ENCODE measurements around the gene NOA1.

Gene NOA1

GRCh38 chr4:56977321-56978012 lies at the start of gene NOA1:
Gene NOA1, minus strand, starts transcription at chr4:56977606. Its CDS starts 21 bp downstream, at chr4:56977585.
- H3K27me3 ChIP-seq (replicated peaks; ENCODE audit: control insufficient read depth, insufficient read depth, low read length), result no peaks in the 10 kb centered on the region
- H3K9me3 ChIP-seq (ENCODE audit: control insufficient read depth, low read length), result peaks cover 7% of the 10 kb centered on the region
- peak; percentile 99 for DNase-seq (ENCODE audit: low read depth)
- peak within 1 kb of the TSS; percentile 93 for H3K4me3 ChIP-seq (ENCODE audit: low read length)
- peaks cover 23% of the 10 kb centered on the region for H3K36me3 ChIP-seq (ENCODE audit: control insufficient read depth, insufficient read depth, low read length, severe bottlenecking)
- H3K4me1 ChIP-seq (ENCODE audit: control insufficient read depth, insufficient read depth, low read length), result peaks cover 34% of the 10 kb centered on the region
- peak within 1 kb of the TSS; percentile 95 for H3K9ac ChIP-seq (ENCODE audit: low read length)

GRCh38 chr4:57023104-57023503 lies 45.7 kb upstream of the NOA1 start:
- DNase-seq (ENCODE audit: low read depth), result peak; percentile 89
- H3K9ac ChIP-seq (ENCODE audit: low read length), result no peak overlapping the region
- no peaks in the 10 kb centered on the region for H3K27me3 ChIP-seq (replicated peaks; ENCODE audit: control insufficient read depth, insufficient read depth, low read length)
- no peak overlapping the region for H3K4me3 ChIP-seq (ENCODE audit: low read length)
- H3K4me1 ChIP-seq (ENCODE audit: control insufficient read depth, insufficient read depth, low read length), result peaks cover 31% of the 10 kb centered on the region
- no peaks in the 10 kb centered on the region for H3K9me3 ChIP-seq (ENCODE audit: control insufficient read depth, low read length)
- H3K36me3 ChIP-seq (ENCODE audit: control insufficient read depth, insufficient read depth, low read length, severe bottlenecking), result peaks cover 83% of the 10 kb centered on the region

GRCh38 chr4:57020467-57021101 lies 43.2 kb upstream of the NOA1 start:
- Histone ChIP-seq H3K36me3 (ENCODE audit: control insufficient read depth, insufficient read depth, low read length, severe bottlenecking) (peaks cover 82% of the 10 kb centered on the region), H3K4me1 (ENCODE audit: control insufficient read depth, insufficient read depth, low read length) (peaks cover 31% of the 10 kb centered on the region), H3K9me3 (ENCODE audit: control insufficient read depth, low read length) (no peaks in the 10 kb centered on the region), H3K4me3 (ENCODE audit: low read length) (no peak overlapping the region), H3K9ac (ENCODE audit: low read length) (no peak overlapping the region), H3K27me3 (replicated peaks; ENCODE audit: control insufficient read depth, insufficient read depth, low read length) (no peaks in the 10 kb centered on the region)
- DNase-seq (ENCODE audit: low read depth), result peak; percentile 68

- Histone ChIP-seq H3K36me3 (ENCODE audit: control insufficient read depth, insufficient read depth, low read length, severe bottlenecking) (peaks cover 82% of the 10 kb centered on the region), H3K9me3 (ENCODE audit: control insufficient read depth, low read length) (no peaks in the 10 kb centered on the region)
- peak; percentile 55 for DNase-seq (ENCODE audit: low read depth)
These were observed 41.6 kb upstream of the NOA1 start for GRCh38 chr4:57018980-57019379.

GRCh38 chr4:57013543-57014120 lies 36.2 kb upstream of the NOA1 start:
- Histone ChIP-seq H3K27me3 (replicated peaks; ENCODE audit: control insufficient read depth, insufficient read depth, low read length) (no peaks in the 10 kb centered on the region), H3K36me3 (ENCODE audit: control insufficient read depth, insufficient read depth, low read length, severe bottlenecking) (peaks cover 92% of the 10 kb centered on the region), H3K4me1 (ENCODE audit: control insufficient read depth, insufficient read depth, low read length) (no peaks in the 10 kb centered on the region), H3K9ac (ENCODE audit: low read length) (no peak overlapping the region), H3K4me3 (ENCODE audit: low read length) (no peak overlapping the region), H3K9me3 (ENCODE audit: control insufficient read depth, low read length) (no peaks in the 10 kb centered on the region)
- no peak for DNase-seq (ENCODE audit: low read depth)

More at GRCh38 chr4:57018980-57019379, 41.6 kb upstream of the NOA1 start:
- Histone ChIP-seq H3K4me3 (ENCODE audit: low read length) (no peak overlapping the region), H3K9ac (ENCODE audit: low read length) (no peak overlapping the region), H3K27me3 (replicated peaks; ENCODE audit: control insufficient read depth, insufficient read depth, low read length) (no peaks in the 10 kb centered on the region), H3K4me1 (ENCODE audit: control insufficient read depth, insufficient read depth, low read length) (peaks cover 31% of the 10 kb centered on the region)

- H3K36me3 ChIP-seq (ENCODE audit: control insufficient read depth, insufficient read depth, low read length, severe bottlenecking), result peaks cover 71% of the 10 kb centered on the region
- H3K4me1 ChIP-seq (ENCODE audit: control insufficient read depth, insufficient read depth, low read length), result peaks cover 28% of the 10 kb centered on the region
- no peaks in the 10 kb centered on the region for H3K27me3 ChIP-seq (replicated peaks; ENCODE audit: control insufficient read depth, insufficient read depth, low read length)
- H3K4me3 ChIP-seq (ENCODE audit: low read length), result no peak overlapping the region
- H3K9me3 ChIP-seq (ENCODE audit: control insufficient read depth, low read length), result no peaks in the 10 kb centered on the region
- no peak for DNase-seq (ENCODE audit: low read depth)
- no peak overlapping the region for H3K9ac ChIP-seq (ENCODE audit: low read length)
These were observed 22.3 kb upstream of the NOA1 start for GRCh38 chr4:56999751-57000150.

- Histone ChIP-seq H3K9me3 (ENCODE audit: control insufficient read depth, low read length) (no peaks in the 10 kb centered on the region), H3K36me3 (ENCODE audit: control insufficient read depth, insufficient read depth, low read length, severe bottlenecking) (peaks cover 66% of the 10 kb centered on the region), H3K27me3 (replicated peaks; ENCODE audit: control insufficient read depth, insufficient read depth, low read length) (no peaks in the 10 kb centered on the region), H3K4me1 (ENCODE audit: control insufficient read depth, insufficient read depth, low read length) (peaks cover 28% of the 10 kb centered on the region), H3K4me3 (ENCODE audit: low read length) (peak overlapping the region; percentile 51), H3K9ac (ENCODE audit: low read length) (peak overlapping the region; percentile 56)
- DNase-seq (ENCODE audit: low read depth), result peak; percentile 74
These were observed 18.1 kb upstream of the NOA1 start for GRCh38 chr4:56995525-56995924.

GRCh38 chr4:56990109-56990905 lies 12.9 kb upstream of the NOA1 start:
- H3K9me3 ChIP-seq (ENCODE audit: control insufficient read depth, low read length), result no peaks in the 10 kb centered on the region
- H3K27me3 ChIP-seq (replicated peaks; ENCODE audit: control insufficient read depth, insufficient read depth, low read length), result no peaks in the 10 kb centered on the region
- peak; percentile 48 for DNase-seq (ENCODE audit: low read depth)

GRCh38 chr4:56986952-56987351 lies 9.5 kb upstream of the NOA1 start:
- H3K4me1 ChIP-seq (ENCODE audit: control insufficient read depth, insufficient read depth, low read length), result peaks cover 5% of the 10 kb centered on the region
- no peak overlapping the region for H3K9ac ChIP-seq (ENCODE audit: low read length)
- H3K27me3 ChIP-seq (replicated peaks; ENCODE audit: control insufficient read depth, insufficient read depth, low read length), result no peaks in the 10 kb centered on the region
- no peaks in the 10 kb centered on the region for H3K9me3 ChIP-seq (ENCODE audit: control insufficient read depth, low read length)
- H3K4me3 ChIP-seq (ENCODE audit: low read length), result no peak overlapping the region
- H3K36me3 ChIP-seq (ENCODE audit: control insufficient read depth, insufficient read depth, low read length, severe bottlenecking), result peaks cover 70% of the 10 kb centered on the region
- DNase-seq (ENCODE audit: low read depth), result no peak

More at GRCh38 chr4:56990109-56990905, 12.9 kb upstream of the NOA1 start:
- Histone ChIP-seq H3K36me3 (ENCODE audit: control insufficient read depth, insufficient read depth, low read length, severe bottlenecking) (peaks cover 88% of the 10 kb centered on the region), H3K9ac (ENCODE audit: low read length) (no peak overlapping the region), H3K4me3 (ENCODE audit: low read length) (no peak overlapping the region), H3K4me1 (ENCODE audit: control insufficient read depth, insufficient read depth, low read length) (peaks cover 6% of the 10 kb centered on the region)

GRCh38 chr4:56986192-56986591 lies 8.8 kb upstream of the NOA1 start:
- Histone ChIP-seq H3K4me1 (ENCODE audit: control insufficient read depth, insufficient read depth, low read length) (peaks cover 13% of the 10 kb centered on the region), H3K4me3 (ENCODE audit: low read length) (no peak overlapping the region), H3K36me3 (ENCODE audit: control insufficient read depth, insufficient read depth, low read length, severe bottlenecking) (peaks cover 66% of the 10 kb centered on the region), H3K9me3 (ENCODE audit: control insufficient read depth, low read length) (no peaks in the 10 kb centered on the region), H3K9ac (ENCODE audit: low read length) (no peak overlapping the region), H3K27me3 (replicated peaks; ENCODE audit: control insufficient read depth, insufficient read depth, low read length) (no peaks in the 10 kb centered on the region)
- DNase-seq (ENCODE audit: low read depth), result peak; percentile 27

- Histone ChIP-seq H3K9ac (ENCODE audit: low read length) (no peak overlapping the region), H3K36me3 (ENCODE audit: control insufficient read depth, insufficient read depth, low read length, severe bottlenecking) (peaks cover 26% of the 10 kb centered on the region), H3K9me3 (ENCODE audit: control insufficient read depth, low read length) (no peaks in the 10 kb centered on the region), H3K4me3 (ENCODE audit: low read length) (peak overlapping the region; percentile 2), H3K4me1 (ENCODE audit: control insufficient read depth, insufficient read depth, low read length) (peaks cover 27% of the 10 kb centered on the region), H3K27me3 (replicated peaks; ENCODE audit: control insufficient read depth, insufficient read depth, low read length) (no peaks in the 10 kb centered on the region)
- peak; percentile 23 for DNase-seq (ENCODE audit: low read depth)
These were observed 4.4 kb upstream of the NOA1 start for GRCh38 chr4:56981795-56982201.

All from adipocyte (in vitro differentiated cells).